OCI-LY7 (cell line): ENCODE results near the gene ZNF350. TPM values are rescaled to one million over a fixed set of nuclear protein-coding genes. Genes with fewer than 3 reads are reported as not detected.

Source experiments
- BruUV-seq: library from RNA; stranded (reverse); fragments of 400-500 nt; replicated peaks from 2 replicates; lab custom pipeline; 2021; lab: Mats Ljungman, UMichigan
- CTCF ChIA-PET: fragments of 300-600 bp; sonication (Branson Sonifier 250); formaldehyde crosslinking; loops from one replicate; lab custom pipeline; 2022; ENCODE audit warnings: antibody characterized with exemption; ENCODE audit not compliant: unreplicated experiment; lab: Charles Lee
- POLR2A ChIA-PET: fragments of 300-600 bp; sonication (Branson Sonifier 250); formaldehyde crosslinking; loops from one replicate; lab custom pipeline; 2022; ENCODE audit warnings: antibody characterized with exemption; lab: Charles Lee
- DNase-seq: peaks from one replicate; pipeline ENCODE4 v3.0.0-alpha.2; 2015; ENCODE audit warnings: low spot score
- H2AFZ ChIP-seq: fragments of 200-600 bp; sonication (generic), shearing (Covaris generic); 2 replicates; pipeline ENCODE4 v1.6.1; 2014; ENCODE audit warnings: mild to moderate bottlenecking, antibody characterized with exemption, low read length, moderate library complexity
- H3K27ac ChIP-seq: fragments of 200-600 bp; sonication (generic); 2 replicates; pipeline ENCODE4 v1.5.1; 2014; ENCODE audit warnings: mixed run types, low read depth, mild to moderate bottlenecking, moderate library complexity, low read length, inconsistent platforms; ENCODE audit not compliant: poor library complexity, severe bottlenecking
- H3K36me3 ChIP-seq: fragments of 200-600 bp; sonication (generic); 2 replicates; pipeline ENCODE4 v1.6.1; 2014; ENCODE audit warnings: mild to moderate bottlenecking, antibody characterized with exemption, low read length, moderate library complexity, mixed read lengths; ENCODE audit not compliant: insufficient read depth
- H3K4me1 ChIP-seq: fragments of 200-600 bp; sonication (generic); 2 replicates; pipeline ENCODE4 v1.5.1; 2014; ENCODE audit warnings: mild to moderate bottlenecking, low read length; ENCODE audit not compliant: insufficient read depth, poor library complexity, severe bottlenecking
- H3K4me2 ChIP-seq: fragments of 200-600 bp; sonication (generic); 2 replicates; pipeline ENCODE4 v1.6.1; 2014; ENCODE audit warnings: mild to moderate bottlenecking, low read length
- H3K4me3 ChIP-seq: fragments of 200-600 bp; sonication (generic); 2 replicates; pipeline ENCODE4 v1.5.1; 2014; ENCODE audit warnings: mild to moderate bottlenecking, low read depth, low read length; ENCODE audit not compliant: poor library complexity, severe bottlenecking
- H3K79me2 ChIP-seq: fragments of 200-600 bp; sonication (generic); 2 replicates; pipeline ENCODE4 v1.6.1; 2016; ENCODE audit warnings: low read depth, mild to moderate bottlenecking, low read length, moderate library complexity, mixed read lengths; ENCODE audit not compliant: insufficient read depth
- H3K9me2 ChIP-seq: fragments of 200-600 bp; sonication (generic); 2 replicates; pipeline ENCODE4 v1.6.1; 2016; ENCODE audit warnings: mild to moderate bottlenecking, low read length, mixed read lengths; ENCODE audit not compliant: insufficient read depth
- H3K9me3 ChIP-seq: fragments of 200-600 bp; sonication (generic); 2 replicates; pipeline ENCODE4 v1.6.1; 2014; ENCODE audit warnings: mild to moderate bottlenecking, mixed run types, low read length, mixed read lengths
- H4K20me1 ChIP-seq: fragments of 200-600 bp; sonication (generic); 2 replicates; pipeline ENCODE4 v1.6.1; 2014; ENCODE audit warnings: mild to moderate bottlenecking, antibody characterized with exemption, low read length, moderate library complexity, mixed read lengths; ENCODE audit not compliant: insufficient read depth
- CTCF ChIP-seq: fragments of 200-600 bp; sonication (generic); conservative IDR thresholded peaks from 2 replicates; pipeline ENCODE4 v1.5.1; 2014; ENCODE audit warnings: mild to moderate bottlenecking, antibody characterized with exemption, low read length, moderate library complexity, mixed read lengths
- EZH2phosphoT487 ChIP-seq: fragments of 200-600 bp; sonication (generic); IDR thresholded peaks from 2 replicates; pipeline ENCODE4 v1.6.1; 2018; ENCODE audit warnings: low read depth, borderline replicate concordance, mild to moderate bottlenecking, mixed run types, antibody characterized with exemption, low read length, moderate library complexity, mixed read lengths
- intact Hi-C: fragments of 100-400 bp; cut with micrococcal nuclease; formaldehyde crosslinking; loops from one replicate; pipeline ENCODE4 v1.10.0; 2022; ENCODE audit not compliant: unreplicated experiment
- total RNA-seq, 2 experiments: library from RNA; depleted of rRNA in 1 of 2; stranded (reverse); fragments of >200 nt in 1 of 2; shearing (Covaris generic) in 1 of 2; gene quantifications; 2 replicates each; pipeline ENCODE4 v1.2.3, GENCODE V29; 2014 to 2022

Gene ZNF350
- total RNA-seq, 2 experiments from 2014 or later: 3.1 to 4.9 TPM

- POLR2A ChIA-PET: interaction anchor here (0.6 kb wide), 1 partner anchor 1471 kb away, joined by 8 read pairs; no protein-coding TSS in a partner anchor
- H3K4me2 ChIP-seq: no peak overlapping the region
- H4K20me1 ChIP-seq: no peaks in the 10 kb centered on the region
- H3K27ac ChIP-seq: no peak overlapping the region
- H3K79me2 ChIP-seq: no peaks in the 10 kb centered on the region
- no peaks in the 10 kb centered on the region for H3K36me3 ChIP-seq
- H3K4me1 ChIP-seq: peaks cover 8% of the 10 kb centered on the region
- no TSS peak for BruUV-seq
- peaks cover 45% of the 10 kb centered on the region for H3K9me3 ChIP-seq
- no peaks in the 10 kb centered on the region for H3K9me2 ChIP-seq
- intact Hi-C loops: no loop called here
- H3K4me3 ChIP-seq: no peak overlapping the region
- no peak for DNase-seq
- TF ChIP-seq EZH2phosphoT487 (no peak), CTCF (no peak)
- CTCF ChIA-PET: no interaction called here
- H2AFZ ChIP-seq: no peak overlapping the region
Observed at GRCh38 chr19:51915324-51915867, 71.2 kb downstream of the ZNF350 start.

Other genes starting within 250 kb of the ZNF350 start
- gene FPR1, start 235.0 kb downstream of the ZNF350 start, total RNA-seq (2014; rRNA removed; shearing (Covaris generic)): not detected in 2 replicates
- gene FPR1, start 235.0 kb downstream of the ZNF350 start, total RNA-seq (2022): not detected in 2 replicates
- gene FPR2, start 225.7 kb downstream of the ZNF350 start, total RNA-seq (2014; rRNA removed; shearing (Covaris generic)): not detected in 2 replicates
- not detected in 2 replicates for gene FPR2, start 225.7 kb downstream of the ZNF350 start, total RNA-seq (2022)
- not detected in 2 replicates for gene FPR3, start 191.7 kb downstream of the ZNF350 start, total RNA-seq (2014; rRNA removed; shearing (Covaris generic))
- gene FPR3, start 191.7 kb downstream of the ZNF350 start, total RNA-seq (2022): not detected in 2 replicates
- 9.6 and 10.0 TPM in 2 replicates for gene ZNF577, start 98.9 kb downstream of the ZNF350 start, total RNA-seq (2014; rRNA removed; shearing (Covaris generic))
- 2.0 and 3.3 TPM in 2 replicates for gene ZNF577, start 98.9 kb downstream of the ZNF350 start, total RNA-seq (2022)
- 5.9 and 8.3 TPM in 2 replicates for gene ZNF649, start 81.8 kb downstream of the ZNF350 start, total RNA-seq (2014; rRNA removed; shearing (Covaris generic))
- 2.4 and 3.6 TPM in 2 replicates for gene ZNF649, start 81.8 kb downstream of the ZNF350 start, total RNA-seq (2022)
- 4.6 and 10.0 TPM in 2 replicates for gene ZNF613, start 59.4 kb downstream of the ZNF350 start, total RNA-seq (2014; rRNA removed; shearing (Covaris generic))
- 3.9 and 4.5 TPM in 2 replicates for gene ZNF613, start 59.4 kb downstream of the ZNF350 start, total RNA-seq (2022)
- 0.03 TPM in 1 of 2 replicates, not detected in the other for gene ZNF615, start 21.4 kb upstream of the ZNF350 start, total RNA-seq (2014; rRNA removed; shearing (Covaris generic))
- not detected in 2 replicates for gene ZNF615, start 21.4 kb upstream of the ZNF350 start, total RNA-seq (2022)
- gene ZNF614, start 41.5 kb upstream of the ZNF350 start, total RNA-seq (2014; rRNA removed; shearing (Covaris generic)): 10.0 and 11.2 TPM in 2 replicates
- gene ZNF614, start 41.5 kb upstream of the ZNF350 start, total RNA-seq (2022): 8.9 and 9.0 TPM in 2 replicates
- not detected in 2 replicates for gene ZNF432, start 62.0 kb upstream of the ZNF350 start, total RNA-seq (2014; rRNA removed; shearing (Covaris generic))
- not detected in 2 replicates for gene ZNF432, start 62.0 kb upstream of the ZNF350 start, total RNA-seq (2022)
- gene ZNF841, start 108.9 kb upstream of the ZNF350 start, total RNA-seq (2014; rRNA removed; shearing (Covaris generic)): not detected in 2 replicates
- not detected in 2 replicates for gene ZNF841, start 108.9 kb upstream of the ZNF350 start, total RNA-seq (2022)
- gene ZNF616, start 153.1 kb upstream of the ZNF350 start, total RNA-seq (2014; rRNA removed; shearing (Covaris generic)): 3.8 and 5.2 TPM in 2 replicates
- gene ZNF616, start 153.1 kb upstream of the ZNF350 start, total RNA-seq (2022): 7.1 and 7.2 TPM in 2 replicates
- 8.0 and 13.2 TPM in 2 replicates for gene ZNF836, start 184.8 kb upstream of the ZNF350 start, total RNA-seq (2014; rRNA removed; shearing (Covaris generic))
- gene ZNF836, start 184.8 kb upstream of the ZNF350 start, total RNA-seq (2022): 14.8 and 20.7 TPM in 2 replicates
- gene PPP2R1A, start 203.2 kb upstream of the ZNF350 start, total RNA-seq (2014; rRNA removed; shearing (Covaris generic)): 117 and 154 TPM in 2 replicates
- gene PPP2R1A, start 203.2 kb upstream of the ZNF350 start, total RNA-seq (2022): 207 and 208 TPM in 2 replicates